HepG2 (cell line): ENCODE results near the gene MPZL3. TPM values are rescaled to one million over a fixed set of nuclear protein-coding genes. Genes with fewer than 3 reads are reported as not detected.
A peak's percentile ranks its signal among the peaks of the same experiment; 100 is the strongest.

Source experiments
- AHDC1 ChIP-seq: sonication (generic); formaldehyde crosslinking; IDR thresholded peaks from 2 replicates; pipeline ENCODE4 v1.5.1; 2020; ENCODE audit warnings: mild to moderate bottlenecking, missing genetic modification reagents, borderline replicate concordance
- ATF7 ChIP-seq, 2 experiments: fragments of 450-650 bp in 1 of 2; sonication (generic) in 1 of 2; formaldehyde crosslinking in 1 of 2; IDR thresholded peaks; 2 replicates each; pipeline versions ENCODE4 v1.4.0 to v1.6.1; 2016 to 2020; ENCODE audit warnings: antibody characterized with exemption in 1 of 2, mild to moderate bottlenecking in 1 of 2, missing genetic modification reagents in 1 of 2
- CHD2 ChIP-seq: IDR thresholded peaks from 2 replicates; pipeline ENCODE4 v1.6.1; 2011; ENCODE audit warnings: low read depth, low read length, improper control_type of control experiment
- DZIP1 ChIP-seq: sonication (generic); formaldehyde crosslinking; IDR thresholded peaks from 2 replicates; pipeline ENCODE4 v1.5.0; 2020; ENCODE audit warnings: mild to moderate bottlenecking, missing genetic modification reagents
- HDAC6 ChIP-seq: fragments of 200-600 bp; sonication (generic); IDR thresholded peaks from 2 replicates; pipeline ENCODE4 v1.7.0; 2017; ENCODE audit warnings: mild to moderate bottlenecking, antibody characterized with exemption, low read length, low read depth
- HNRNPK ChIP-seq: fragments of 200-400 bp; formaldehyde crosslinking; IDR thresholded peaks from 2 replicates; pipeline ENCODE4 v1.6.1; 2018; ENCODE audit warnings: low read length, low read depth, moderate library complexity, mild to moderate bottlenecking; ENCODE audit not compliant: poor library complexity, severe bottlenecking
- MED8 ChIP-seq: sonication (generic); formaldehyde crosslinking; IDR thresholded peaks from 2 replicates; pipeline ENCODE4 v1.8.1; 2023; ENCODE audit warnings: mild to moderate bottlenecking, missing genetic modification reagents; ENCODE audit not compliant: insufficient replicate concordance
- NFE2L2 ChIP-seq: fragments of 150-350 bp; IDR thresholded peaks from 2 replicates; pipeline ENCODE4 v1.6.1; 2014; ENCODE audit warnings: low read length
- PRDM4 ChIP-seq: sonication (generic); formaldehyde crosslinking; IDR thresholded peaks from 2 replicates; pipeline ENCODE4 v1.9.0; 2021; ENCODE audit warnings: missing genetic modification reagents, borderline replicate concordance
- RARA ChIP-seq: IDR thresholded peaks from 2 replicates; pipeline ENCODE4 v1.6.1; 2016; ENCODE audit warnings: missing genetic modification reagents, missing compliant biosample characterization
- TCF12 ChIP-seq, 2 experiments: fragments of 450-650 bp in 1 of 2; sonication (generic) in 1 of 2; formaldehyde crosslinking in 1 of 2; IDR thresholded peaks; 2 replicates each; pipeline versions ENCODE4 v1.6.1 to v1.8.0; 2017 to 2022; ENCODE audit warnings: antibody characterized with exemption in 1 of 2, mild to moderate bottlenecking in 1 of 2, missing genetic modification reagents in 1 of 2, moderate library complexity in 1 of 2
- TGIF2 ChIP-seq: IDR thresholded peaks from 2 replicates; pipeline ENCODE4 v1.6.1; 2016; ENCODE audit warnings: control low read depth, missing compliant biosample characterization
- THAP11 ChIP-seq: IDR thresholded peaks from 2 replicates; pipeline ENCODE4 v1.6.1; 2016; ENCODE audit warnings: missing biosample characterization, missing genetic modification reagents
- ZEB1 ChIP-seq: IDR thresholded peaks from 2 replicates; pipeline ENCODE4 v1.6.1; 2012; ENCODE audit warnings: mild to moderate bottlenecking, low read depth, inconsistent platforms; ENCODE audit not compliant: insufficient replicate concordance
- ZFP37 ChIP-seq: sonication (generic); formaldehyde crosslinking; IDR thresholded peaks from 2 replicates; pipeline ENCODE4 v1.4.0; 2020; ENCODE audit warnings: missing genetic modification reagents, borderline replicate concordance
- ZMYM3 ChIP-seq: sonication (generic); formaldehyde crosslinking; IDR thresholded peaks from 2 replicates; pipeline ENCODE4 v1.5.1; 2020; ENCODE audit warnings: mild to moderate bottlenecking, missing genetic modification reagents
- ZNF709 ChIP-seq: sonication (generic); formaldehyde crosslinking; IDR thresholded peaks from 2 replicates; pipeline ENCODE4 v1.5.0; 2020; ENCODE audit warnings: mild to moderate bottlenecking, missing genetic modification reagents
- polyA plus RNA-seq, 8 experiments: library from polyadenylated mRNA; depleted of rRNA in 3 of 8; stranded (reverse) in 7 of 8; unstranded in 1 of 8; fragments of >200 nt; fragmentation: Illumina TruSeq in 4 of 8; extraction: Trizol in 4 of 8; gene quantifications; 2 replicates each; pipeline versions ENCODE4 v1.2.1 to v1.2.3, GENCODE V29; 2011 to 2016; ENCODE audit warnings: low read depth in 4 of 8, missing spikeins in 1 of 8, mixed read lengths in 1 of 8; ENCODE audit not compliant: insufficient read depth in 1 of 8
- total RNA-seq, 5 experiments: library from RNA; depleted of rRNA; stranded (reverse); fragments of >200 nt; fragmentation: Illumina TruSeq; extraction: Trizol; gene quantifications; 2 replicates each; pipeline ENCODE4 v1.2.3, GENCODE V29; 2016; ENCODE audit warnings: low read depth in 1 of 5

Gene MPZL3
- total and polyA plus RNA-seq, 2 of the 13 experiments (the other 11 are each of a cell fraction or from before 2014, with no cell fraction given), result 5.3 to 9.3 TPM

- TF ChIP-seq DZIP1 (CRISPR knock-in tag), result 0 out of 2 replicates have a peak, but pooled peaks have one; percentile 54
- TF ChIP-seq RARA (CRISPR knock-in tag), result 0 out of 2 replicates have a peak, but pooled peaks have one; percentile 21
- no peak for TF ChIP-seq MED8 (CRISPR knock-in tag)
- no peak for TF ChIP-seq ZFP37 (CRISPR knock-in tag)
- TF ChIP-seq CHD2, result no peak
- peak; percentile 79 for TF ChIP-seq ATF7 (IDR thresholded peaks at IDR 0.05)
- TF ChIP-seq ATF7 (CRISPR knock-in tag; IDR thresholded peaks at IDR 0.05), result peak; percentile 52; the same call in 1 of the 2 replicates
- no peak for TF ChIP-seq HDAC6
- TF ChIP-seq ZEB1, result peak; percentile 99
- TF ChIP-seq PRDM4, result no peak
- TF ChIP-seq AHDC1 (CRISPR knock-in tag), result no peak
- TF ChIP-seq ZMYM3 (CRISPR knock-in tag), result peak; percentile 37; the same call in 1 of the 2 replicates
- peak; percentile 85 for TF ChIP-seq THAP11 (CRISPR knock-in tag)
- no peak for TF ChIP-seq NFE2L2
- TF ChIP-seq HNRNPK, result no peak
- TF ChIP-seq TGIF2 (CRISPR knock-in tag), result peak; percentile 63; the same call in 1 of the 2 replicates
- TF ChIP-seq TCF12 (IDR thresholded peaks at IDR 0.05), result no peak
- TF ChIP-seq TCF12 (CRISPR knock-in tag; IDR thresholded peaks at IDR 0.05), result no peak
- no peak; the same call in 1 of the 2 replicates for TF ChIP-seq ZNF709
Observed at GRCh38 chr11:118251858-118252652, at the start of gene MPZL3 (continued).
